HG03095 (cell line): ENCODE data around the gene IL17RC.
A peak's percentile ranks its signal among the peaks of the same experiment; 100 is the strongest.

Experiments used
- ATAC-seq: cut with Tn5 transposase; IDR thresholded peaks from one replicate; pipeline ENCODE4 v1.9.1; 2021; ENCODE audit warnings: moderate library complexity; ENCODE audit not compliant: unreplicated experiment

The IL17RC gene

DNA sequence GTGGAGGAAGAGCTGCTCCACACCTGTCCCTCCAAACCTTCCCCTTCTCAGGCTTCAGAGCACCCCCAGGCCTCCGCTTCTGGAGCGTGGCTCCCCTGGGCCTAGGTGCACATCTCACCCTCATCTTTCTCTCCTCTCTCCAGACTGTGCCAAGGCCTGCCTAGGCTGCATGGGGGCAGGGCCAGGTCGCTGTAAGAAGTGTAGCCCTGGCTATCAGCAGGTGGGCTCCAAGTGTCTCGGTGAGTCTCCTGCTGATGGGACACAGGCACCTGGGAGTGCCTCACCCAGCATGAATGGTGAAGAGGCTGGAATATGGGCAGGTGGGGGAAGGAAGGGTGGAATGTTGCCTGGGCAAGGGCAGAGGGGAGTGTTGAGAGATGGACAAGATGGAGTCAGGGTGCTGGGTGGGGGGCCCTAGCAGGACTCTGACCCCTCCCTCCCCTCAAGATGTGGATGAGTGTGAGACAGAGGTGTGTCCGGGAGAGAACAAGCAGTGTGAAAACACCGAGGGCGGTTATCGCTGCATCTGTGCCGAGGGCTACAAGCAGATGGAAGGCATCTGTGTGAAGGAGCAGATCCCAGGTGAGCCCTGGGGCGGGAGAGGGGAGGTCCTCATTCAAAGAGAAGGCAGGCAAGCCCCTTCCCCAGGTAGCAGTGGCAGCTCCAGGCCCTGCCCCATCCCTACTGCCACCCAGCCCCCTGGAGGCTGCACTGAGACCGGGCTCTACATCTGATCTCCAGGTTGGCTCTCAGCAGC is 26.2 kb downstream of the IL17RC start:
- no peak for ATAC-seq

DNA sequence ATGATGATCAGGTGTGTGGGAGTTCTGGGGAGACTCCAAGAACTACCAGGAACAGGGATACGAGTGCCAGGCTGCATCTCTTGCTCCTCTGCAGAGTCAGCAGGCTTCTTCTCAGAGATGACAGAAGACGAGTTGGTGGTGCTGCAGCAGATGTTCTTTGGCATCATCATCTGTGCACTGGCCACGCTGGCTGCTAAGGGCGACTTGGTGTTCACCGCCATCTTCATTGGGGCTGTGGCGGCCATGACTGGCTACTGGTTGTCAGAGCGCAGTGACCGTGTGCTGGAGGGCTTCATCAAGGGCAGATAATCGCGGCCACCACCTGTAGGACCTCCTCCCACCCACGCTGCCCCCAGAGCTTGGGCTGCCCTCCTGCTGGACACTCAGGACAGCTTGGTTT is 27.4 kb downstream of the IL17RC start:
- no peak for ATAC-seq

DNA sequence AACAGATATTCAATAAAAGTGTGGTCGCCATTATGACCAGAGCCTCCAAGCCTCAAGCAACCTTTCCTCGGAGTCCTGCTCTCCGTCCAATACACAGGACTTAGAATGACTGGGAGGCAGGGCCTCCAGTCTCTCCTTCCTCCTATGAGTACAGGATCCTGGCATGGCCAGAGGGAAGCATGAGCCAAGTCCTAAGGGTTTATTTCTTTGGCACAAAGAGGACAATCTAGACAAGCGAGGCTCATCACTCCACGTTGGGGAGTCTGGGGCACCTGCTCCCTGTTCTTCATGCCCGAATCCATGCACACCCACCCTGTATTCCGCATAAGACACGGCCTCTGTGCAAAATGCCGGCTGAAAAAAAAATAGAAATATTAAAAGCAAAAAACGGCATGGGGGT is 28.5 kb downstream of the IL17RC start:
- ATAC-seq, result no peak

DNA sequence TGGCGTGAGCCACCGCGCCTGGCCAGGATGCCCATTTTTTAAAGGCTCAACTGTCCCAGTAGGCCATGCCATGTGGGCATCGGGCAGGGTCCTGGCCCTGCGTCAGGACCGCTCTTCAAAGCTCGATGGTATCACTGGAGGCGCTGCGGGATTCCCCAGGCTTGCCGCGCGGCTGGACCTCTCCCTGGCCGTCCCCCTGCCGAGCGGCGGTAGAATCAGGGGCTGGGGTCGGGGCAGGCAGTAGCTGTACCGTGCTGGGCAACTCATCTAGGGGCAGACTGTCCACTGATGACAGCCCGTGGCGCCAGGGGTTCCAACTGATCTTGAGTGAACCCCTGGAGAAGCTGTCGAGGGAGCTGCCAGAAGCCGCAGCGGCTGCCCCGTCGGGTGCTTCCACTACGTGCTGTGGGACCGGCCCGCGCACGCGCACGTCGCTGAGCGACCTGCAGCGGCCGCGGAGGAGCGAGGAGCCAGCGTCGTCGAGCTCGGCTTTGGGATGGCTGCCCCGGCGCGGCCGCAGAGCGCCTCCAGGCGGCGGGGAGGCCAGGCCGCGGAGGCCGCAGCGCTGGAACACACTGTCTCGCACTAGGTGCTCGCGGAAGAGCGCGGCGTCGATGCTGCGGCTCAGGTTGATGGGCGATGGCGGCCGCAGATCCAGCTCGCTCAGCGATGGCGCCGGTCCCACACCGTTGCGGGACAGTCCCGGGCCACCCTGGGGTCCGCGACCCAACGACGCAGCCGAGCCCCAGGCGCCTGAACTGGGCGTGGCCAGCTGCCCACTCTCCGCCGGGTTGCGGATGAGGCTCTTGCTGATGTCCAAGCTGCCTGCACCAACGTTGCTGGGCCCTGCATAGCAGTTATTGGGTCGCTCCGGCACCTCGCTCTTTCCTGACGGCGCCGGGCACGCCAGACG is 29.5 kb downstream of the IL17RC start:
- ATAC-seq, result no peak

DNA sequence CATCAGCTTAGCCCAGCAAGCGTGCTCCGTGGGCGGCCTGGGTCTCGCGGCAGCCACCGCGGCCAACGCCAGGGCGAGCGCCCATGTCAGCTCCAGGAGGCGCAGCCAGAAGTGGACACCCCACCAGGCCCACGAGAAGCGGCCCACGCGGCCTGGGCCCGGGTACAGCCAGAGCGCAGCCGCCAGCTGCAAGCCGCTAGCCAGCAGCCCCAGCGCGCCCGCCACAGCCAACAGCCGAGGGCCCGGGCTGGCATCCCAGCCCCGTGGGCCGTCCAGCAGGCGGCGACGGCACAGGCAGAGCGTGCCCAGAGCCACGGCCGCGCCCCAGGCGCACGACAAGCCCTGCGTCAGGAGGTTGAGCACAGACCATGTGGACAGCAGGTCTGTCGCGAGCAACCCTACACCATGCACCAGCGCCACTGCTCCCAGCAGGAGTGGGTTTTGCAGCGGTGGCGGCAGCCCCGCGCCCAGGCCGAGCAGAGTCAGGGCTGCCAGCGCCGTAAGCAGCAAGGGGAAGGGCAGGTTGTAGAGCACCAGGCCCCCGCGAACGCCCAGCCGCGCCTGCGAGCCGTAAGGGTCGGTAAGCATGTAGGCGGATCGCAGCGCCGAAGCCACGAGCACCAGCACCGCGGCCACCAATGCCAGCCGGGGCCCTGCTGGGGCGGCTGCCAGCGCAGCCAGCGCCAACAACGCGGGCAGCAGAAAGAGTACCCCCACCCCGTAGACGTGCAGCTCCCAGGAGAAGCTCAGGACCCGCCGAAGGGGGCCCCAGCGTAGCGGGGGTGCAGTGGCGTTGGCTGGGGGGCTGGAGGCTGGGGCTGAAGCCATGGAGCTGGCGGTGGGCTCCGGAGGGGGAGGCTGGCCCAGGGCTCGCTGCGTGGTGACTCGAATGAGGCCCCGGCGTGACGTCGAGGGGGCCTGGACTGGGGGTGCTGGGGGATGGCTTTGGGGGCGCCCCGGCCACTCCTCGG is 30.4 kb downstream of the IL17RC start:
- no peak for ATAC-seq

DNA sequence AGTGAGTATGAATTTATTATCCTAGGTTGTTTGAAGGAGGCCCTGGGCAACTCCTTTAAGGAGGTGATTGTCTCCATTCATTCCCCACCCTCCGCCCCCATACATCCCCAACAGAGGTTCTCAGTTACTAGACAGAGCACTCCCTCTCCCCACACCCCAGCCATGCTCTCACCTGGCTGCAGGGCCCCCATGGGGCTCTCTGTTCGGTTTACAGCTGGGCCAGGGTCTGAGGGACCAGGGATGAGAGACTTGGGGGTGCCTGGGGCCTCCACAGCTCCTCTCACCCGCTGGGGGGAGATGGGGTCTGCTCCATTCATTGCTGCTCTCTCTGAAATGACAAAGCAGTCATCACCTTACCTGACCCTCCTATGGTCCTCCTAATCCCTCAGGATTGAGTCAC is 31.7 kb downstream of the IL17RC start:
- no peak for ATAC-seq

DNA sequence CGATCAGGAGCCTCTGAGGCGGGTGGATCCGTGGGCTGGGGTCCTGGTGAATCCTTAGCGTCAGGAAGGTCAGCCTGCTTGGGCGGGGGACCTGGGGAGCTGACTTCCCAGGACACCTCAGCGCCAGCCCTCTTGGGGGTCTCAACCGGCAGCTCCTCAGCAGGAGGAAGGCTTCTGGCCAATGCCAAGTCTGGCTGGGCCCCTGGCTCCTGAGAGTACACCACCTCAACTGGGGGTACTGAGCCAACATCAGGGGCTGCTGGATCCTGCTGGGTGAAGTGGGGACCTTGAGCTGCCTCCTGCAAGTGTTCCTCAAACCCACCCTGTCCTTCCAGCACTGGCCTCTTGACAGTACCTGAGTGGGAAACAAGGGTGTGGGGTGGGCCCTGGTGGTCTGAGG is 32.2 kb downstream of the IL17RC start:
- no peak for ATAC-seq

DNA sequence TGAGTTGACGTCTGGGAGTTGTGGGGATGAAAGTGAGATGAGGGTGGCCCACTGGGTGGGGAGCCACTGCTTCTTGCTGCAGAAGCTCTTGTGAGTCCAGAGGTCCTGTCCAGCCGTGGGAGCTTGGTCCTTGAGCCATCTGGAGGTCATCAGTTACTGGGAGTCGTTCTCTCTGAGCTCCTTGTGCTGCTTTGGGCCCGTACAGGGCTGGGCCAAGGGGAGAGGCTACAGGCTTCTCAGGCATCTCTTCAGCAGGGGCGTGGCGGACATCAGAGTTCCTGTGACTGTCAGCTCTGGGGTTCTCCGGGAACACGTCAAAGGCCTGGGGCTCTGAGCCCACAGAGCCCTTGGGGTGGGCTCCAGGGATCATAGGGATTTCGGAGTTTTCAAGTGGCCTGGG is 32.7 kb downstream of the IL17RC start:
- no peak for ATAC-seq

DNA sequence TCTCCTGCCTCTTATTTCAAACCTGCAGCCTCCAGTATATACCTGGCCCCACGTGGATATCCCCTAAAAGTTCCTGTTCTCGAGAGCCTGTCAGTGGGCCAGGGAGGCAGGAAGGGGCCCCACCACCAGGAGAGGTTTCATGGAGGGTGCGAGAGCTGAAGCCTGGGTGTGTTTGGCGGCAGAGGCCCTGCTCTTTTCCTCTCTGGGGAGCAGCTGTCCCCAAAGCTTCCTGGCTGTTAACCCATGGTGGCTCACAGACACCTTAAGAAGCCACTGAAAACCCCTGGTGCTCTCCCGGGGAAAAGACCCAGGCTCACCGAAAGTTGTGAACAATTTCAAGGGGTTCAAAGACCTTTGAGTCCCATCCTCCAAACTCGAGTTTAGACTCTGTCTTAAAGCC is 34.2 kb downstream of the IL17RC start:
- ATAC-seq, result peak; percentile 38

DNA sequence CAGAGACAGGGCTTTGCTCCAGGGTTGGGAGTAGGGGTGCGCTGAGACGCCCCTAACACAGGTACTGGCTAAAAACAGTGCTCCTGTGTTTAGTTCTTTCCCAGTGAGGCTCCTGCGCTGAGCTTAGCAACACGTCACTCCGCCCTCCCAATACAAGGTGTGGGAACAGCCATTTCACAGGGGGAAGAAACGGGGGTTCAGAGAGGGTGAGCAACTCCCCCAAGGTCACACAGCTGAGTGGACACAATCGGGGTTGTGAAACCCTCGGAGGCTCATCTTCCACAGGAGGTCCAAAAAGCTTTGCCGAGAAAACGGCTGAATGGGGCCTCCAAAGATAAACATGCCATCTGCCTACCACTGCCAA is 34.7 kb downstream of the IL17RC start:
- peak; percentile 28 for ATAC-seq

DNA sequence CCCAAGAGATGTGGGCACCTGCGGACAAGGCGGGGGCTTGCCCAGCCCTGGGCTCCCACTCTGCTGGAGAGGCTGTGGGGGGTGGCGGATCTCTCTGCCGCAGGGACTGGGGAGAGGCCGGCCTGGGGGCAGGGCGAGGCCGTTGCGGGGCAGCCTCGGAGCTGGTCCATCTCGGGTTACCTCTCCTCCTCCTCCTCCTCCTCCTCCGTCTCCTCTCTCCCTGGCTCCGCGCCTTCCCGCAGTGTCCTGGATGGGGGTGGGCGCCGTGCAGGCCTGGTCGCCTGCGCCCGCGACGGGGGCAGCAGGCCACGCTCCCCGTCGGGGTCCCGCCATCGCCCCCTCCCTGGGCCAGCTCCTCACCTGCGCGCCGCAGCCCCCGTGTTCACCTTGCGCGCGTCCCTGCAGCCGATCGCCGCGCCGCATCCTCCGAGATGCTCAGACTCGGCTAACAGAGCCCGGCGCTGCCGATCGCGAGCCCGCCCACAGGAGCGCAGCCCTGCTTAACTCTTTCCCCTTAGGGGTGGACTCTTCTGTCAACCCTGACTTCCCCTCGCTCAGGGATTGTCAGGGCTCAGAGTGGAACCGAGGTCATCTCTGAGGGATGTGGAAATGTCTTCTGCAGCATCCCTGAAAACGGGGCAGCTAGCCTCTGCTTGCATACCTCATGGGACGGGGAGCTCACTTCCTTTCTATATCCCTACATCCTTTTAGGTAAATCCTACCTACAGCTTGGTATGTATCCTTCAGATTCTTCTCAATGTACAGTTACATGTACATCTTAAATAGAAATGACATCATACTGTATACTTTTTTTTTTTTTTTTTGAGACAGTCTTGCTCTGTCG is 35.3 kb downstream of the IL17RC start, which contains the start of gene PRRT3:
Gene PRRT3, minus strand, starts transcription at position 447 of the 844 bp plus-strand sequence. CDS start 2,293 bp downstream, outside the sequence.
- ATAC-seq, result peak; percentile 61

DNA sequence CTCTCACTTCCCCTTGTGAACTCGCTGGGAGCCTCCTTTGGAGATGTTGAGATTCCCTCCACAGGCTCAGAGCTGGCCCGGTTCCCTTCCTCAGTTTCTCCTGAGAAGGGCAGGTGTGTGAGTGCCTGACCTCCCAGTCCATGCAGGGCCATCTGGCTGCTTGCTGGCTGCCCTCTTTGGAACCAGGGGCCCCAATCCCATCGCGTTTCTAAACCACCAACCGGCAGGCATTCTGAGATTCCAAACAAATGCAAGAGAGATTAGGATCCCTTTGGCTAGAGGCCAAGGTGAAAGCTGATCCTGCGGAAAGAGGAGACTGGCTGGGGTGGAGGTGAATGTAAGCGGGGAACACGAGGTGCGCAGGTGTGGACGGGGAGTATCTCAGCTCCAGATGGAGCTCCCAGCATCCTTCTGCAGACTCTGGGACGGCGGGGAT is 38.2 kb downstream of the IL17RC start:
- no peak for ATAC-seq

DNA sequence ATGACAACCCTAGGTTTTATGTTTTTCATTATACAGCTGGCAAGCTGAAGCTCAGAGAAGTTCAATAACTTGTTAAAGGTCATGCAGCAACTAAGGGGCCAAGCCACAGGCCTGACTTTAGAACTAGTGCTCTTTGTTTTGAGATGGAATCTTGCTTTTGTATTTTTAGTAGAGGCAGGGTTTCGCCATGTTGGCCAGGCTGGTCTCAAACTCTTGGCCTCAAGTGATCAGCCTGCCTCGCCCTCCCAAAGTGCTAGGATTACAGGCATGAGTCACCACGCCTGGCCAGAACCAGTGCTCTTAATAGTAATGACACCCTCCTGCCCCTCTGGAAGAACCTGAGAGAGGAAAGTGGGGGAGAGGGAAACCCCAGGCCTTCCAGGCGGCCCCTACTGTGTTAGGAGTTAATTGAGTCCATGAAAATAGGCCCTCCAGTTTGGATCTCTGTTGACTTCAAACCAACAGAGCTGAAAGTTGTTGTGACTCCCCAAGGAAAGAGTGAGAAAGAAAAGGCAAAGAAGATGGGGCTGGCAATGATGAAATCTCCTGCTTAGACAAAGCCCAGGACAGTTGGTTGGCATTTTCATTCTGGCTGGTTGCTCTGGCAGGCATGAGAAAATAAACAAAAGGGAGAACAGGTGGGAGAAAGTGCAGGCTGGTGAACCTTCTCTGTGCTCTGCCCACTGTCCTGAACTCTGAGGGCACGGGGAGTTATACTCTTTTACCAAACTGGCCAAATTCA is 38.9 kb downstream of the IL17RC start:
- ATAC-seq, result no peak

DNA sequence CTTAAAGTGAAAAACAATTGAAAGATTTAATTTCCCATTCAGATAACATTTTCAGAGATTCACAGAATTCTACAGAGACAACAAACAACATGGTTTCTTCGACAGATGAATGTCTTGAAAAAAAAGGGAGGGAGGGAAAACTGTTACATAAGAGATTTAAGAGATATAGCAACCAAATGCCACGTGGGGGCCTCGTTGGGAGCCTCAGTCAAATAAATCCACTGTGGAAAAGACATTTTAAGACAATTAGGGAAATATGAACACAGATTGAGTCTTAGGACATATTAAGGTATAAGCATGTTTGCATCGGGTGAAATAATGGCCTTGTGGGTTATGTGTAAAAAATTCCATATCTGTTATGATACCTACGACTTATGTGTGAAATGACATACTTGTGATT is 40.3 kb downstream of the IL17RC start:
- no peak for ATAC-seq

DNA sequence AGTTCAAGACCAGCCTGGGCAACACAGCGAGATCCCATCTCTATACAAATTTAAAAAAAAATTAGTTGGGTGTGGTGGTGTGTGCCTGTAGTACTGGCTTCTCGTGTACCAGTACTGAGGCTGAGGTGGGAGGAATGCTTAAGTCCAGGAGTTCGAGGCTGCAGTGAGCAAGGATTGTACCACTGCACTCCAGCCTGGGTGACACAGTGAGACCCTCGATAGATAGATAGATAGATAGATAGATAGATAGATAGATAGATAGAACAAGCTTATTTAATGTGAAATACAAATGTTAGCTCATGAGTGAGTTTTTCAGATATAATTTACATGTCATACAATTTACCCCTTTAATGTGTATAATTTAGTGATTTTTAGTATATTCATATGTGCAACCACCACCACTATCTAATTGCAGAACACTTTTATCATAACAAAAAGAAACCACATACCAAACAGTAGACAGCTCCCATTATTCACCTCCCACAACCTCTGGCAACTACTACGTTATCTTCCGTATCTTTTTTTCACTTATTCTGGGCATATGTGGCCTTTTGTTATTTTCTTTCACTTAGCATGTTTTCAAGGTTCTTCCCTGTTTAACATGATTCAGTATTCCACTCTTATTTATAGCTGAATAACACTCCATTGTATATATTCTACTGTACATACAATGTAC is 48.4 kb downstream of the IL17RC start:
- no peak for ATAC-seq

DNA sequence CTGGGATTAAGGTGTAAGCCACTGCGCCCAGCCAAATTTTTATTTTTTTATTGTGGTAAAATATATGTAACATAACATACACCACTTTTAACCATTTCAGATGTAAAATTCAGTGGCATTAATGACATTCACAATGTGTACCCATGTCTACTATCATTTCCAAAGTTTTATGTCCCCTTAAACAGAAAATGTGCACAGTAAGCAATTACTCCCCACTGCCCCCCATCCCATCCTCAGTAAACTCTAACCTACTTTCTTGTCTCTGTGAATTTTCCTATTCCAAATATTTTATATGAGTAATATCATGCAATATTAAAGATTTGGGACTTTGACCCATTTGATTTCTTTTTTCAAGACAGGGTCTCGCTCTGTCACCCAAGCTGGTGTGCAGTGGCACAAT is 49.9 kb downstream of the IL17RC start:
- ATAC-seq, result no peak

DNA sequence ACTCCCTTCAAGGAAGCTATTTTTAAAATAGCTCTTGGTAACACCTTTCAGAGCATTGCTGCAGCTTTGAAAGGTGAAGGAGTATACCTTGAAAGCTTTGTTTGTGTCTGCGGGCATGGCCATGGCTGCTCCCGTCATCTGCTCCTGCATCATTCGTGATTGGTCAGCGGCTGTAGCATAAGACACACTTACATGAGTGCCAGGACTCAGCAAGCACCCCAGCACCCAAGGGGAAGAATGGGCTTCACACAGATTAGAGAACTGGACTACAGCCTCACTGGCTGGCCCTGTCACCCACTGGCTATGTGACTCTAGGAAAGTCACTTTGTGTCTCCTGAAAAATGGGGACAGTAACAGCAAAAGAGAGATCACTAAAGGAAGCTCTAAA is 52.7 kb downstream of the IL17RC start:
- no peak for ATAC-seq

DNA sequence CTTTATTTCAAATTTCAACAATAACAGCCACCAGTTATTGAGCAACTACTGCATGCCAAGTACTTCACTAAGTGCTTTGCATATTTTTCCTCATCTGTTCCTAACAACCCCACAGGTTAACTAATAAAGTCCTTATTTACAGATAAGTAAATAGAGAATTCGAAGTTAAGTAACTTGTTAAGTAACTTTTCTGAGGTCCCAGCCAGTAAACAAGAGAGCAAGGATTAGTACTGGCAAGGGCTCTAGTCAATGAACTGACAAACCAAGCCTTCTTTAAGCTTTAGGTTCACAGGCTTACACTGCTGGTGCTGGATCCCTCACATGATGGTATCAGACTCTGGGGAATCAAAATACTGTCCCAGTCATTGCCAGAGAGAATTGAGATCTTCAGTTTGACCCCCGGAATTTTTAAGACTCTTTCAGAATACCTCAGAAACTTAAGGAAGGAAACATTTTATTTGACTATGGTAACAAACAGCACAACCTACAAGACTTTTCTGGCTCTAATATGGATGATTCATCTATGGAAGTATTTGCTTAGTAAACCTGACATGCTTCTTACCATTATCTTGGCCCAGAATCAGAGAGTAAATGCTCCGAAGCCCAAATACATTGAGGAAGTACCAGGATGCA is 53.2 kb downstream of the IL17RC start:
- no peak for ATAC-seq
